ENCODE data around the gene TMEM115.

GRCh38 chr3:50374363-50375257, 15.3 kb upstream of the TMEM115 start:
- TF ChIP-seq CTCF (conservative IDR thresholded peaks at IDR 0.05; ENCODE audit: low read depth in 2 of 2) (no peak), ETS1 (IDR thresholded peaks at IDR 0.05) (no peak), EZH2 (IDR thresholded peaks at IDR 0.05; ENCODE audit: low read depth, unreplicated experiment) (no peak), CREB1 (CRISPR knock-in tag; IDR thresholded peaks at IDR 0.05; ENCODE audit: low read depth) (no peak)

All from GM23338 (cell line).